Nephron (organoid): Measurements from ENCODE around the gene AMACR.

Experiments
- H3K27ac Mint-ChIP-seq, 3 experiments: 2 replicates each; pipeline ENCODE4 v1.8.0; 2020; ENCODE audit warnings: mixed read lengths in 3 of 3, mild to moderate bottlenecking in 2 of 3, moderate library complexity in 1 of 3
- H3K27me3 Mint-ChIP-seq: 2 replicates; pipeline ENCODE4 v1.8.0; 2021; ENCODE audit warnings: low read depth, mild to moderate bottlenecking, moderate library complexity, mixed read lengths
- H3K36me3 Mint-ChIP-seq: 2 replicates; pipeline ENCODE4 v1.8.0; 2020; ENCODE audit warnings: low read depth, mixed read lengths
- H3K4me1 Mint-ChIP-seq: 2 replicates; pipeline ENCODE4 v1.8.0; 2020; ENCODE audit warnings: mixed read lengths
- H3K4me3 Mint-ChIP-seq, 3 experiments: 2 replicates each; pipeline ENCODE4 v1.8.0; 2020; ENCODE audit warnings: mild to moderate bottlenecking in 3 of 3, mixed read lengths in 3 of 3, moderate library complexity in 2 of 3
- H3K9me3 Mint-ChIP-seq: 2 replicates; pipeline ENCODE4 v1.8.0; 2020; ENCODE audit warnings: mixed read lengths
- CTCF ChIP-seq, 3 experiments: fragments of 200-600 bp; sonication (generic); IDR thresholded peaks; one replicate each; pipeline ENCODE4 v1.5.0; 2021; ENCODE audit warnings: antibody characterized with exemption in 3 of 3; ENCODE audit not compliant: unreplicated experiment in 3 of 3

AMACR gene

DNA sequence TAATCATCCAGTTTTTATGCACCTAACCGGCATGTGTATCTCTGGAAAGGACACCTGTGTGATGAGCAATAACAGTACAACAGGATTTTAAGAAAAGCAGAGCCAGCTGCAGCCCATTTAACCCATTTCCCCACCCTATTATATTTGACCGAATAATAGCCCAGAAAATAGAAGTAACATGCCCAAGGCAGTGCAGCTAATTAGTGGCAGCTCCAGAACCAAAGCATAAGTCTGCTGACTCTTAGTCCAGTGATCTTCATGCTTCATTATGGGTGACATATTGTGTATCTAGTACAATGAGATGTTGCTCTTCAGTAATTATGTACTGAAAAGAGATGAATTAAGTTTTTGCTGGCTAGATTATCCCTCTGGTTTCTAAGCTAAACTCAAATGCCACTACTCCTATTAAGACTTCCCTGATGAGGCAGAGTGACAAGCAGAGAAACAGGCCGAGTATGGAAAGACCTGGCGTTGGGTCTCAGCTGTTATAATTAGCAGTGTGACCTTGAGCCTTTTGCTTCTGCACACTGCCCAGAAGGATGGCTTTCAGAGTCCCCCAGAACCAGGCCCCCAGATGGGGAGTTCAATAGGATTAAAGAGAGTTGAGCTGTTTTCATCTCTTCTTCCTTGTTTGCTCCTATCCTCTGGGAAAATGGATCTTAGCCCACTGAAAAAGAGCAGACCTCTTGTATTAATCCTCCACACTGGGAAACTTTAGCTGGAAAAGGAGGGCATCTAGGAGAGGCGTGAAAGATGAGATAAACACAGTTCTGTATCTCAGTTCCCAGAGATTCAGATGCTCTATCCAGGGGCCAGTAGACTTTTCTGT is 45.9 kb upstream of the AMACR start:
- H3K4me3 Mint-ChIP-seq, result no peak overlapping the region
- H3K9me3 Mint-ChIP-seq, result no peaks in the 10 kb centered on the region
- TF ChIP-seq CTCF (IDR thresholded peaks at IDR 0.05; ENCODE audit: unreplicated experiment in 3 of 3), result no peak
- no peaks in the 10 kb centered on the region for H3K27me3 Mint-ChIP-seq
- H3K36me3 Mint-ChIP-seq, result peaks cover 37% of the 10 kb centered on the region
- peaks cover 31% of the 10 kb centered on the region for H3K4me1 Mint-ChIP-seq
- peak overlapping the region; percentile 42 to 67 (median 45) for H3K27ac Mint-ChIP-seq

GRCh38 chr5:34053133-34053532 is 45.3 kb upstream of the AMACR start:
- no peaks in the 10 kb centered on the region for H3K9me3 Mint-ChIP-seq
- peaks cover 33% of the 10 kb centered on the region for H3K4me1 Mint-ChIP-seq
- H3K27ac Mint-ChIP-seq, result peak overlapping the region; percentile 35 to 45 (median 42)
- TF ChIP-seq CTCF (IDR thresholded peaks at IDR 0.05; ENCODE audit: unreplicated experiment in 3 of 3), result no peak
- H3K27me3 Mint-ChIP-seq, result no peaks in the 10 kb centered on the region
- peaks cover 34% of the 10 kb centered on the region for H3K36me3 Mint-ChIP-seq
- no peak overlapping the region for H3K4me3 Mint-ChIP-seq

DNA sequence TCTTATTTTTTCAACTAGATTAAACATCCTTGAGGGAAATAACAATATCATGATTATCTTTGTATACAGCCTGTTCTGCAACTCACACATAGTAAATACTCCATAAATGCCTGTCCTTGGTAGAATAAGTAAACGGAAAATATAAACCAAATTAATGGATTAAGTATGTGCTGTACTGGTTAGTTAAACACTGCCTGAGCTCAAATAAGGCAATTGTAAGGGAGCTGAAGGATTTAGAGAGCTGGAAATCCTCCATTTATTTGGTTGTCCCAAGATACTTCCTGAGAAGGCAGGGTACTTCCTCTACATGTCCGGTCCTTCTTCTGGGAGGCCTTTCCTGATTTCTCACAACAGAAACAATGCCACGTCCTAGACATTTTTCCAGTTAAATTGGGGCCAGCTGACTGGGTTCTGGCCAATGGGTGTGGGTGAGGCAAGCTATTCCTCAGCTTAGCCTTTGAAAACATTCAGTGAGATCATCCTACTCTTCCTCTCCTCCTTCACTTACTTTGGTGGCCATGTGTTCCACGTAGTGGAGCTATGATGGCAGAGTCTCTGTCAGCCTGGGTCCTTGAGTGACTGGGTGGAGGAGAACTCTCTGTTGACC is 43.6 kb upstream of the AMACR start:
- Mint-ChIP-seq H3K4me1 (peaks cover 40% of the 10 kb centered on the region), H3K27me3 (no peaks in the 10 kb centered on the region), H3K27ac (no peak overlapping the region), H3K36me3 (peaks cover 35% of the 10 kb centered on the region), H3K9me3 (no peaks in the 10 kb centered on the region), H3K4me3 (no peak overlapping the region)
- TF ChIP-seq CTCF (IDR thresholded peaks at IDR 0.05; ENCODE audit: unreplicated experiment in 3 of 3), result no peak

- Mint-ChIP-seq H3K27ac (no peak overlapping the region), H3K27me3 (no peaks in the 10 kb centered on the region), H3K9me3 (no peaks in the 10 kb centered on the region), H3K4me1 (peaks cover 24% of the 10 kb centered on the region), H3K4me3 (no peak overlapping the region), H3K36me3 (peaks cover 38% of the 10 kb centered on the region)
- TF ChIP-seq CTCF (IDR thresholded peaks at IDR 0.05; ENCODE audit: unreplicated experiment in 3 of 3), result no peak
Measured at GRCh38 chr5:34047774-34048572, 40.1 kb upstream of the AMACR start.

DNA sequence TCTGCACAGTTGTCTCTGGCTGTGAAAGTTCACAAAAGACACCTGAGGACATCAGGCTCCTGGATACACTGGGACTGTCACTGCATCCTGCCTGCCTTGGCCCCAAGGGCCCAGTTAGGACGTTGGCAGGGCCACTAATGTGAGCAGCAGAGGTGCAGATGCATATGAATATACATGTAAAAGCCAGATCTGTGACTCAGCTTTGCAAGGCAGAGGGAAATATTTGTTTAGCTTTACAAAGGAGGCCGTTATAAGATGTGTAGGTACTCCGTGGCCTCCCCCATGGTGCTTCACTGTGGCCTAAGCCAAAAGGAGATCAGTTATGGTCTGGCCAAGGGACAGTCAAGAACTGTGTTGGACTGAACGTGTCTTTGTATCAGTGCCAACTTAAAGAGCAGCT is 39.3 kb upstream of the AMACR start:
- no peak overlapping the region for H3K4me3 Mint-ChIP-seq
- TF ChIP-seq CTCF (IDR thresholded peaks at IDR 0.05; ENCODE audit: unreplicated experiment in 3 of 3), result no peak
- H3K27ac Mint-ChIP-seq, result no peak overlapping the region
- no peaks in the 10 kb centered on the region for H3K9me3 Mint-ChIP-seq
- H3K27me3 Mint-ChIP-seq, result no peaks in the 10 kb centered on the region
- H3K36me3 Mint-ChIP-seq, result peaks cover 34% of the 10 kb centered on the region
- peaks cover 26% of the 10 kb centered on the region for H3K4me1 Mint-ChIP-seq
